ENCODE results near the gene CYTH4.

- TF ChIP-seq CTCF (IDR thresholded peaks at IDR 0.05), result no peak
- no peak for TF ChIP-seq EZH2 (IDR thresholded peaks at IDR 0.05)
These were observed 74.6 kb downstream of the CYTH4 start for GRCh38 chr22:37356922-37357321.

All from neural progenitor cell (in vitro differentiated cells).